GM18505 (cell line): ENCODE results near the gene VPS51.
"Not testable (repeated sequence)": the region's sequence is repeated elsewhere in the genome, so short reads cannot be mapped to it uniquely, and the experiment has no call there.

Source experiments
- ATAC-seq: cut with Tn5 transposase; IDR thresholded peaks from one replicate; pipeline ENCODE4 v1.9.1; 2021; ENCODE audit not compliant: unreplicated experiment
- POLR2A ChIP-seq: IDR thresholded peaks from 4 replicates; pipeline ENCODE4 v1.6.1; 2011; ENCODE audit warnings: borderline replicate concordance; ENCODE audit not compliant: insufficient read depth, insufficient read length; ENCODE audit errors: extremely low read depth

VPS51 gene

GRCh38 chr11:65114538-65115171, 18.6 kb downstream of the VPS51 start:
- ATAC-seq = no peak
- TF ChIP-seq POLR2A = no peak

DNA sequence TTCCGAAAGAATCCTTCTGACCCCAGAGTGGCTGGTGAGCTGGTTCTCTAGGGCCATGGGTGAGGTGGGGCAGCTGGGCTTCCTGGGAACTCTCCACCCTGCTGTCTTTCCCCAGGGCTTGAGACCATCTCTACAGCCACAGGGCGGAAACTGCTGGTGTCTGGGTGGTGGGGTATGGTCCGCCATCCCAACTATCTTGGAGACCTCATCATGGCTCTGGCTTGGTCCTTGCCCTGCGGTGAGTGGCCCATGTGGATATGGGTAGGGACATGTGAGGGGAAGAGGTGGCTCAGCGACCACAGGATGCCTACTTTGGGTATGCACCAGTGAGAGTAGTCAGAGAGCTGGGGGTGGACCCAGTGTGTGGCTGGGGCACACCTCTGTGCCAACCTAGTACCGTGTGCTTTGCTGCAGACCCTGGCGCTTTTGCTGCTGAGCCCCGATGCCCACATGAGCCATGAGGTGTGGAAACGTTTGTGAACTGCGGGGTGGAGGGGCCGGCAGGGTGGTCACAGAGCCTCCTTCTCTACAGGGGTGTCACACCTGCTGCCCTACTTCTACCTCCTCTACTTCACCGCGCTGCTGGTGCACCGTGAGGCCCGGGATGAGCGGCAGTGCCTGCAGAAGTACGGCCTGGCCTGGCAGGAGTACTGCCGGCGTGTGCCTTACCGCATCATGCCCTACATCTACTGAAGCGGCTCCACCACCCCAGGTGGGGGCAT, 19.5 kb downstream of the VPS51 start:
- no peak for TF ChIP-seq POLR2A
- no peak for ATAC-seq

GRCh38 chr11:65116370-65117205, 20.6 kb downstream of the VPS51 start:
- ATAC-seq = no peak

GRCh38 chr11:65117206-65118096, 21.4 kb downstream of the VPS51 start, which contains the start of gene ZNHIT2:
Gene ZNHIT2 (minus strand): TSS chr11:65117701. CDS start chr11:65117653, 48 bp downstream.
- peak; percentile 81 for TF ChIP-seq POLR2A

More at GRCh38 chr11:65116370-65117205, 20.6 kb downstream of the VPS51 start:
- TF ChIP-seq POLR2A = peak; percentile 21

DNA sequence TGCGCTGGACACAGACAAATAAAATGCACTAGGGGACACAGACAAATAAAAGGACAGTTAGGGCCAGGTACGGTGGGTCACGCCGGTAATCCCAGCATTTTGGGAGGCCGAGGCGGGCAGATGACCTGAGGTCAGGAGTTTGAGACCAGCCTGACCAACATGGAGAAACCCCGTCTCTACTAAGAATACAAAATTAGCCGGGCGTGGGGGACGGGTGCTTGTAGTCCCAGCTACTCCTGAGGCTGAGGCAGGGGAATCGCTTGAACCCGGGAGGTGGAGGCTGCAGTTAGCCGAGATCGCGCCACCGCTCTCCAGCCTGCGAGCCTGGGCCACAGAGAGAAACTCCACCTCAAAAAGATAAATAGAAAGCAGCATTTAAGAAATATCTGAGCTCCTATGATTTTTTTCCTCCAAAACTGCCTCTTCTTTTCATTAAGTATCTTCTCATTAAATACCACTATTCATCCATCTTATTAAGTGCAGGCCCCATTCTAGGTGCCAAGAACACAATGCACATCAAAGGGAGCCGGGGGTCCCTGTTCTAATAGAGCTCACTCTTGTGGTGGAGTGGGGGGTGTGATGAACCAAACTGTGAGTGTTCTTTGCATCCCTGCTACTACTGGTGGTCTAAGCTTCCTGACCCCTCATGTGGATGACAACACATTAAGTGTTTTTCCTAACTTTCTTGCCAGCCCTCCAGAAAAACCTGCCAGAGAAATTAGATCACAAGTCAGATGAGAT, 22.3 kb downstream of the VPS51 start:
- no peak for ATAC-seq
- TF ChIP-seq POLR2A = no peak

More at GRCh38 chr11:65117206-65118096, 21.4 kb downstream of the VPS51 start, which contains the start of gene ZNHIT2:
- ATAC-seq = peak; percentile 50

GRCh38 chr11:65118891-65119669, 23.1 kb downstream of the VPS51 start:
- ATAC-seq = not testable (repeated sequence)

- ATAC-seq = no peak
- TF ChIP-seq POLR2A = no peak
These were observed 23.6 kb downstream of the VPS51 start for GRCh38 chr11:65119670-65119995.

DNA sequence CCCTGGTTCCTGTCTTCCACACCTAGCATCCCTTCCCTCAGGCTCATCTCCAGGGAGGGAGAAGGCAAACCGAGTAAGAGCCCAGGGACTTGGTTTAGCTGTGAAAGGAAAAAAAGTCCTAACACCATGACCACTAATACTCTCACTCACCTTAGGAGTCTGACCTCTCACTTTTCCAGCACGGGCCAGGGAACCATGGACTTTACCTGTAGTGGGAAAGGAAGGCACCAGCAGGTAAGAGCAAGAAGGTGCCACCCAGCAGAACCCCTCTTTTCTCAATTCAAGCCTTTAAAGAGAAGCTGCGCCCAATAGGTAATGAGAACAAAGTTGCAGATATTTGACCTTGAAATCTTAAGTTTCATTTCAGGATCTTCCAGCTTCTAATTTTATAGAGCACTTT, 24.8 kb downstream of the VPS51 start:
- no peak for TF ChIP-seq POLR2A
- no peak for ATAC-seq

DNA sequence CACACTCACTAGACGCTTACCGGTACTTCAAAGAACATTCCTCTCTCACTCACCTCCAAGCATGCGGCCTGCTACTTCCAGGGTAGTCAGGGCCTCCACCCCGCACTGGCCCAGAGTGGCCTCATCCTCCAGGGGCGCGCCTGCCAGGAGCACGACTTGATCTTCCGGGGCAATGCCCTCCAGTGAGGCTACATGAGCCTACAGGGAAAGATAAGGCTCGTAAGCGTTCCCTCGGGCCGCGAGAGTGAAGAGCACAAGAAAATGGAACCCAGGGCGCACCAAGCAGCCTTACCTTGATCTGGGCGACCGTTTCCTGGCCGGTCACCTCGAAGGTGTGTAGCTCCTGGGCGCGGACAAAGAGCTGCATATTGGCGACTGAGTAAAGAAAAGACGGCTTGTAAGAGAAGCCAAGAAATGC, 25.4 kb downstream of the VPS51 start:
- TF ChIP-seq POLR2A = no peak
- no peak for ATAC-seq

GRCh38 chr11:65121865-65122696, 26.1 kb downstream of the VPS51 start, which contains the start of the genes FAU and MRPL49:
Gene FAU (minus strand): TSS chr11:65122134. CDS start chr11:65121813, 321 bp downstream.
Gene MRPL49 (plus strand): TSS chr11:65122321. CDS start chr11:65122347, 26 bp downstream.
- peak; percentile 92 for TF ChIP-seq POLR2A
- ATAC-seq = peak; percentile 60
